ENCODE data around the gene ICAM2. TPM values are rescaled to one million over a fixed set of nuclear protein-coding genes. Genes with fewer than 3 reads are reported as not detected.

Gene ICAM2
- total RNA-seq, 1 experiment from 2014 or later, result 0.33 TPM

DNA sequence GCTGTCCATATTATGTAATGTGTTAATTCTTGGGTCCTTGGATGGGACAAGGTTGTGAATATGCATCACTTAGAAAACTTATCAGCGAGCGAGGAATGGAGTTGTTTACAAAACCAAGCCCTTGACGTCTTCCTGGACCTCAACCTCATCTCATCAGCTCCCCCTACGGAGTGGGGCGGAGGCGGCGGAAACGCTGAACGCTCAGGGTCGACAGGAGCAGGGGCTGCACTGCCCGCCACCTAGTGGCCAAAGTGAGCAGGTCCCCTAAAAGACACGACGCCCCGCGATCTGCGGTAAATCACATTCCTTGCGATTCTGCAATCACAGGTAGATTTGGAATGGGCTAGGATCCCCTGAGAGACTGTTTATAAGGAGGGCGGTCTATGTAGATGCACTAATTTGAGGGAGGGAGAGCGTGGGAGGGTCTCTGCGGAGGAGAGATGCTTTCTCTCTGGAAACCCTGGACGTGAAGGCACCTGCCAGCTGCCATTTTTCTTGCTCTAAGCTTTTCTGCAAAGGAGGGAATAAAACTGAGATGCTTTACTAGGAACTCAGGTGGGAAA lies 5.4 kb upstream of the ICAM2 start (continued):
- TF ChIP-seq IRF2 (CRISPR knock-in tag; IDR thresholded peaks at IDR 0.05; ENCODE audit: borderline replicate concordance, low read depth) (no peak), AFF4 (CRISPR knock-in tag; IDR thresholded peaks at IDR 0.05; ENCODE audit: borderline replicate concordance) (no peak), ZNF138 (CRISPR knock-in tag; conservative IDR thresholded peaks at IDR 0.05) (no peak), FOXP1 (CRISPR knock-in tag; IDR thresholded peaks at IDR 0.05; ENCODE audit: borderline replicate concordance) (no peak), FOXJ3 (CRISPR knock-in tag; IDR thresholded peaks at IDR 0.05; ENCODE audit: borderline replicate concordance) (no peak), EMX1 (CRISPR knock-in tag; IDR thresholded peaks at IDR 0.05) (0 out of 2 replicates have a peak, but pooled peaks have one; percentile 41), GRHL2 (CRISPR knock-in tag; IDR thresholded peaks at IDR 0.05; ENCODE audit: insufficient replicate concordance, severe bottlenecking) (no peak), TEAD1 (CRISPR knock-in tag; IDR thresholded peaks at IDR 0.05) (no peak), RORB (CRISPR knock-in tag; IDR thresholded peaks at IDR 0.05) (no peak), ZNF396 (CRISPR knock-in tag; IDR thresholded peaks at IDR 0.05; ENCODE audit: borderline replicate concordance) (no peak), RELA (CRISPR knock-in tag; IDR thresholded peaks at IDR 0.05; ENCODE audit: borderline replicate concordance) (no peak), ZNF423 (CRISPR knock-in tag; IDR thresholded peaks at IDR 0.05) (no peak), ZNF232 (CRISPR knock-in tag; IDR thresholded peaks at IDR 0.05) (no peak)
- TF ChIP-seq, protein P1, sequence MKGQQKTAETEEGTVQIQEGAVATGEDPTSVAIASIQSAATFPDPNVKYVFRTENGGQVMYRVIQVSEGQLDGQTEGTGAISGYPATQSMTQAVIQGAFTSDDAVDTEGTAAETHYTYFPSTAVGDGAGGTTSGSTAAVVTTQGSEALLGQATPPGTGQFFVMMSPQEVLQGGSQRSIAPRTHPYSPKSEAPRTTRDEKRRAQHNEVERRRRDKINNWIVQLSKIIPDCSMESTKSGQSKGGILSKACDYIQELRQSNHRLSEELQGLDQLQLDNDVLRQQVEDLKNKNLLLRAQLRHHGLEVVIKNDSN (CRISPR knock-in tag; IDR thresholded peaks at IDR 0.05), result no peak
- TF ChIP-seq, protein P2, sequence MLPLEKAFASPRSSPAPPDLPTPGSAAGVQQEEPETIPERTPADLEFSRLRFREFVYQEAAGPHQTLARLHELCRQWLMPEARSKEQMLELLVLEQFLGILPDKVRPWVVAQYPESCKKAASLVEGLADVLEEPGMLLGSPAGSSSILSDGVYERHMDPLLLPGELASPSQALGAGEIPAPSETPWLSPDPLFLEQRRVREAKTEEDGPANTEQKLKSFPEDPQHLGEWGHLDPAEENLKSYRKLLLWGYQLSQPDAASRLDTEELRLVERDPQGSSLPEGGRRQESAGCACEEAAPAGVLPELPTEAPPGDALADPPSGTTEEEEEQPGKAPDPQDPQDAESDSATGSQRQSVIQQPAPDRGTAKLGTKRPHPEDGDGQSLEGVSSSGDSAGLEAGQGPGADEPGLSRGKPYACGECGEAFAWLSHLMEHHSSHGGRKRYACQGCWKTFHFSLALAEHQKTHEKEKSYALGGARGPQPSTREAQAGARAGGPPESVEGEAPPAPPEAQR (CRISPR knock-in tag; IDR thresholded peaks at IDR 0.05), result 0 out of 2 replicates have a peak, but pooled peaks have one; percentile 33
- TF ChIP-seq, protein P3, sequence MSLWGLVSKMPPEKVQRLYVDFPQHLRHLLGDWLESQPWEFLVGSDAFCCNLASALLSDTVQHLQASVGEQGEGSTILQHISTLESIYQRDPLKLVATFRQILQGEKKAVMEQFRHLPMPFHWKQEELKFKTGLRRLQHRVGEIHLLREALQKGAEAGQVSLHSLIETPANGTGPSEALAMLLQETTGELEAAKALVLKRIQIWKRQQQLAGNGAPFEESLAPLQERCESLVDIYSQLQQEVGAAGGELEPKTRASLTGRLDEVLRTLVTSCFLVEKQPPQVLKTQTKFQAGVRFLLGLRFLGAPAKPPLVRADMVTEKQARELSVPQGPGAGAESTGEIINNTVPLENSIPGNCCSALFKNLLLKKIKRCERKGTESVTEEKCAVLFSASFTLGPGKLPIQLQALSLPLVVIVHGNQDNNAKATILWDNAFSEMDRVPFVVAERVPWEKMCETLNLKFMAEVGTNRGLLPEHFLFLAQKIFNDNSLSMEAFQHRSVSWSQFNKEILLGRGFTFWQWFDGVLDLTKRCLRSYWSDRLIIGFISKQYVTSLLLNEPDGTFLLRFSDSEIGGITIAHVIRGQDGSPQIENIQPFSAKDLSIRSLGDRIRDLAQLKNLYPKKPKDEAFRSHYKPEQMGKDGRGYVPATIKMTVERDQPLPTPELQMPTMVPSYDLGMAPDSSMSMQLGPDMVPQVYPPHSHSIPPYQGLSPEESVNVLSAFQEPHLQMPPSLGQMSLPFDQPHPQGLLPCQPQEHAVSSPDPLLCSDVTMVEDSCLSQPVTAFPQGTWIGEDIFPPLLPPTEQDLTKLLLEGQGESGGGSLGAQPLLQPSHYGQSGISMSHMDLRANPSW (CRISPR knock-in tag; conservative IDR thresholded peaks at IDR 0.05; ENCODE audit: low read depth), result no peak
- TF ChIP-seq, protein P4, sequence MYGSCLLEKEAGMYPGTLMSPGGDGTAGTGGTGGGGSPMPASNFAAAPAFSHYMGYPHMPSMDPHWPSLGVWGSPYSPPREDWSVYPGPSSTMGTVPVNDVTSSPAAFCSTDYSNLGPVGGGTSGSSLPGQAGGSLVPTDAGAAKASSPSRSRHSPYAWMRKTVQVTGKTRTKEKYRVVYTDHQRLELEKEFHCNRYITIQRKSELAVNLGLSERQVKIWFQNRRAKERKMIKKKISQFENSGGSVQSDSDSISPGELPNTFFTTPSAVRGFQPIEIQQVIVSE (CRISPR knock-in tag; IDR thresholded peaks at IDR 0.05; ENCODE audit: borderline replicate concordance), result no peak
